Loucy (cell line): Measurements from ENCODE around the gene AGO3.

ENCODE experiments used
- CTCF ChIP-seq: fragments of 200-600 bp; sonication (generic); conservative IDR thresholded peaks from 2 replicates; pipeline ENCODE4 v1.5.1; 2014; ENCODE audit warnings: mild to moderate bottlenecking, antibody characterized with exemption, low read length
- EZH2phosphoT487 ChIP-seq: fragments of 200-600 bp; IDR thresholded peaks from 2 replicates; pipeline ENCODE4 v1.6.1; 2018; ENCODE audit warnings: antibody characterized with exemption, mild to moderate bottlenecking, moderate library complexity, borderline replicate concordance

GRCh38 chr1:36106269-36106668, 175.4 kb downstream of the AGO3 start:
- no peak for TF ChIP-seq CTCF
- no peak for TF ChIP-seq EZH2phosphoT487
